Spleen (tissue), 11 donors: ENCODE data around the gene KCNAB2. TPM values are rescaled to one million over a fixed set of nuclear protein-coding genes. Genes with fewer than 3 reads are reported as not detected.

Experiments
- DNase-seq: peaks from one replicate; pipeline ENCODE4 v3.0.0-alpha.2; 2020
- H3K27ac ChIP-seq, 8 donors: fragments of 200-600 bp; sonication (generic) in 7 of 8; 1 replicate in 4 of 8; 2 replicates in 4 of 8; pipeline versions ENCODE4 v1.5.0 to v1.8.0; 2016 to 2021; ENCODE audit warnings: inconsistent platforms in 4 of 8, mild to moderate bottlenecking in 4 of 8, moderate library complexity in 1 of 8
- H3K27me3 ChIP-seq, 7 donors: fragments of 200-600 bp; sonication (generic) in 6 of 7; replicated peaks in 1 of 7; 1 replicate in 4 of 7; 2 replicates in 3 of 7; pipeline versions ENCODE4 v1.5.0 to v1.8.0; 2016 to 2021; ENCODE audit warnings: inconsistent platforms in 3 of 7, mild to moderate bottlenecking in 1 of 7
- H3K36me3 ChIP-seq, 6 donors: fragments of 200-600 bp; sonication (generic) in 5 of 6; 1 replicate in 4 of 6; 2 replicates in 2 of 6; pipeline versions ENCODE4 v1.5.0 to v1.8.0; 2016 to 2021; ENCODE audit warnings: inconsistent platforms in 2 of 6
- H3K4me1 ChIP-seq, 6 donors: fragments of 200-600 bp; sonication (generic) in 5 of 6; 1 replicate in 3 of 6; 2 replicates in 3 of 6; pipeline versions ENCODE4 v1.5.0 to v1.8.0; 2016 to 2021; ENCODE audit warnings: inconsistent platforms in 3 of 6
- H3K4me3 ChIP-seq, 8 donors: fragments of 200-600 bp; sonication (generic) in 7 of 8; 1 replicate in 4 of 8; 2 replicates in 4 of 8; pipeline versions ENCODE4 v1.5.0 to v1.8.0; 2016 to 2021; ENCODE audit warnings: inconsistent platforms in 4 of 8, mild to moderate bottlenecking in 4 of 8, moderate library complexity in 2 of 8
- H3K9me3 ChIP-seq, 8 donors: fragments of 200-600 bp; sonication (generic) in 7 of 8; 1 replicate in 4 of 8; 2 replicates in 4 of 8; pipeline versions ENCODE4 v1.5.0 to v1.8.0; 2016 to 2021; ENCODE audit warnings: inconsistent platforms in 4 of 8
- CTCF ChIP-seq, 11 experiments: fragments of 200-600 bp in 7 of 11; fragments of 450-650 bp in 4 of 11; sonication (generic) in 4 of 11; IDR thresholded peaks in 8 of 11; conservative IDR thresholded peaks in 3 of 11; 1 replicate in 7 of 11; 2 replicates in 4 of 11; pipeline versions ENCODE4 v1.4.0 to v1.8.0; 2016 to 2021; ENCODE audit warnings: antibody characterized with exemption in 11 of 11, inconsistent platforms in 4 of 11, mild to moderate bottlenecking in 1 of 11
- POLR2A ChIP-seq, 3 donors: fragments of 450-650 bp; IDR thresholded peaks; one replicate each; pipeline ENCODE4 v1.5.1; 2017; ENCODE audit warnings: antibody characterized with exemption in 3 of 3, mild to moderate bottlenecking in 1 of 3
- POLR2AphosphoS5 ChIP-seq, 3 donors: sonication (generic); formaldehyde crosslinking; IDR thresholded peaks; one replicate each; pipeline ENCODE4 v1.5.1; 2017; ENCODE audit warnings: antibody characterized with exemption in 3 of 3
- WGBS, 5 donors: extraction: QIAGEN DNeasy Blood & Tissue Kit in 3 of 5; methylation state at CpG; one replicate each; pipeline versions ENCODE4 v1.1.5 to v1.1.7; 2013 to 2018; 5-methylcytosine and 5-hydroxymethylcytosine counted together
- intact Hi-C: fragments of 100-400 bp; cut with DNase I; formaldehyde crosslinking; loops from one replicate; pipeline ENCODE4 v1.15.0; 2023; ENCODE audit warnings: low total_unique reads
- polyA plus RNA-seq, 3 donors: library from polyadenylated mRNA; stranded (reverse); fragments of 200-250 nt; gene quantifications; one replicate each; pipeline ENCODE4 v1.2.1, GENCODE V29; 2013
- total RNA-seq, 7 donors: library from RNA; depleted of rRNA in 3 of 7; stranded (reverse); fragments of >200 nt in 3 of 7; fragmentation: NEBNext Ultra II Directional in 4 of 7; extraction: Animal tissue kit (Norgen Biotek cat#: 25700) in 4 of 7; gene quantifications; one replicate each; pipeline versions ENCODE4 v1.1.0 to v1.2.1, GENCODE V29; 2016 to 2021
- donor health status: healthy with polysubstance abuse.
- donor health status: DM: no; HTN: no; CAD: no; lungs with moderate emphysema.
- donor health status: DM: no; HTN: no; CAD: no.
- donor health status: Bipolar disorder and iron deficiency.
- donor health status: healthy.
- donor health status: DM: no; HTN: no; CAD: no.
- donor health status: DM: yes; HTN: yes; CAD: no.

The KCNAB2 gene
- total and polyA plus RNA-seq, 10 donors = 23.2 to 135 (median 94.0) TPM

- no peaks in the 10 kb centered on the region for H3K9me3 ChIP-seq
- DNase-seq = peak; percentile 57
- TF ChIP-seq CTCF (IDR thresholded peaks at IDR 0.05 in 8 of 11, conservative IDR thresholded peaks at IDR 0.05 in 3 of 11) (no peak), POLR2AphosphoS5 (IDR thresholded peaks at IDR 0.05) (no peak), POLR2A (IDR thresholded peaks at IDR 0.05) (no peak)
- peaks cover 0 to 85% (median 7%) of the 10 kb centered on the region in 7 donors for H3K27me3 ChIP-seq
- no peak overlapping the region for H3K27ac ChIP-seq
- no peak overlapping the region for H3K4me3 ChIP-seq
- H3K4me1 ChIP-seq = peaks cover 0 to 2% (median 0%) of the 10 kb centered on the region in 6 donors
- intact Hi-C loops = no loop called here
- 90 to 95% (median 91%) methylated on average over 17 to 28 of the region's 28 CpGs for WGBS, 5 donors
- H3K36me3 ChIP-seq = no peaks in the 10 kb centered on the region
Observed at GRCh38 chr1:6106321-6106731, 60.6 kb downstream of the KCNAB2 start.

GRCh38 chr1:6106977-6107376 is 61.3 kb downstream of the KCNAB2 start:
- no peaks in the 10 kb centered on the region for H3K36me3 ChIP-seq
- TF ChIP-seq POLR2AphosphoS5 (IDR thresholded peaks at IDR 0.05) = no peak
- no peak for TF ChIP-seq POLR2A (IDR thresholded peaks at IDR 0.05)
- TF ChIP-seq CTCF (IDR thresholded peaks at IDR 0.05 in 8 of 11, conservative IDR thresholded peaks at IDR 0.05 in 3 of 11) = no peak
- H3K27ac ChIP-seq = no peak overlapping the region
- WGBS, 5 donors = 91 to 95% (median 94%) methylated on average over 6 of the region's 6 CpGs
- H3K4me3 ChIP-seq = no peak overlapping the region
- no peaks in the 10 kb centered on the region for H3K9me3 ChIP-seq
- peaks cover 0 to 83% (median 7%) of the 10 kb centered on the region in 7 donors for H3K27me3 ChIP-seq
- H3K4me1 ChIP-seq = no peaks in the 10 kb centered on the region
- DNase-seq = no peak
- intact Hi-C loops = no loop called here

GRCh38 chr1:6107409-6108356 is 62.0 kb downstream of the KCNAB2 start:
- Histone ChIP-seq H3K4me3 (no peak overlapping the region), H3K27ac (no peak overlapping the region), H3K27me3 (peaks cover 0 to 76% (median 7%) of the 10 kb centered on the region in 7 donors), H3K36me3 (no peaks in the 10 kb centered on the region), H3K4me1 (no peaks in the 10 kb centered on the region), H3K9me3 (no peaks in the 10 kb centered on the region)
- no peak for TF ChIP-seq POLR2AphosphoS5 (IDR thresholded peaks at IDR 0.05)
- no peak for TF ChIP-seq CTCF (IDR thresholded peaks at IDR 0.05 in 8 of 11, conservative IDR thresholded peaks at IDR 0.05 in 3 of 11)
- TF ChIP-seq POLR2A (IDR thresholded peaks at IDR 0.05) = no peak
- DNase-seq = no peak
- intact Hi-C loops = no loop called here
- WGBS, 5 donors = 82 to 90% (median 89%) methylated on average over 8 of the region's 8 CpGs

GRCh38 chr1:6108476-6108875 is 62.8 kb downstream of the KCNAB2 start:
- no peak overlapping the region for H3K27ac ChIP-seq
- intact Hi-C loops = no loop called here
- WGBS, 5 donors = 53 to 79% (median 63%) methylated on average over 2 of the region's 2 CpGs
- no peak overlapping the region for H3K4me3 ChIP-seq
- H3K27me3 ChIP-seq = peaks cover 0 to 73% (median 4%) of the 10 kb centered on the region in 7 donors
- H3K36me3 ChIP-seq = no peaks in the 10 kb centered on the region
- no peaks in the 10 kb centered on the region for H3K9me3 ChIP-seq
- DNase-seq = no peak
- no peaks in the 10 kb centered on the region for H3K4me1 ChIP-seq
- TF ChIP-seq POLR2AphosphoS5 (IDR thresholded peaks at IDR 0.05) = no peak
- no peak for TF ChIP-seq CTCF (IDR thresholded peaks at IDR 0.05 in 8 of 11, conservative IDR thresholded peaks at IDR 0.05 in 3 of 11)
- TF ChIP-seq POLR2A (IDR thresholded peaks at IDR 0.05) = no peak
